ENCODE results near the gene INTS1. TPM values are rescaled to one million over a fixed set of nuclear protein-coding genes. Genes with fewer than 3 reads are reported as not detected.

Gene INTS1
- total RNA-seq, 1 donor: 66.2 TPM

- no peaks in the 10 kb centered on the region for H3K27me3 ChIP-seq (ENCODE audit: insufficient read depth, low read length)
- H3K9me3 ChIP-seq (ENCODE audit: low read depth, low read length): no peaks in the 10 kb centered on the region
- peaks cover 7% of the 10 kb centered on the region for H3K36me3 ChIP-seq (ENCODE audit: insufficient read depth, low read length)
- no peak overlapping the region for H2AFZ ChIP-seq (ENCODE audit: low read length)
- peaks cover 56% of the 10 kb centered on the region for H3K79me2 ChIP-seq (ENCODE audit: insufficient read depth, low read length)
- no peak for TF ChIP-seq CTCF (IDR thresholded peaks at IDR 0.05; ENCODE audit: extremely low read depth, low read depth, low read length)
- H3K4me3 ChIP-seq (ENCODE audit: insufficient read depth, low read length): no peak overlapping the region
- peaks cover 16% of the 10 kb centered on the region for H4K20me1 ChIP-seq (ENCODE audit: insufficient read depth, low read length)
- no peak overlapping the region for H3K4me2 ChIP-seq (ENCODE audit: insufficient read depth, low read length)
- H3K27ac ChIP-seq (ENCODE audit: low read depth, low read length): no peak overlapping the region
- peaks cover 15% of the 10 kb centered on the region for H3K4me1 ChIP-seq (ENCODE audit: insufficient read depth, low read length)
- no peak for DNase-seq (ENCODE audit: insufficient read length, low spot score, missing footprints)
Observed at GRCh38 chr7:1450431-1450830, 53.8 kb downstream of the INTS1 start.

GRCh38 chr7:1449951-1450350 is 54.2 kb downstream of the INTS1 start:
- Histone ChIP-seq H3K4me3 (ENCODE audit: insufficient read depth, low read length) (no peak overlapping the region), H3K4me2 (ENCODE audit: insufficient read depth, low read length) (no peak overlapping the region), H3K36me3 (ENCODE audit: insufficient read depth, low read length) (peaks cover 7% of the 10 kb centered on the region), H3K27me3 (ENCODE audit: insufficient read depth, low read length) (no peaks in the 10 kb centered on the region), H4K20me1 (ENCODE audit: insufficient read depth, low read length) (peaks cover 15% of the 10 kb centered on the region), H2AFZ (ENCODE audit: low read length) (no peak overlapping the region), H3K27ac (ENCODE audit: low read depth, low read length) (no peak overlapping the region), H3K4me1 (ENCODE audit: insufficient read depth, low read length) (peaks cover 10% of the 10 kb centered on the region), H3K79me2 (ENCODE audit: insufficient read depth, low read length) (peaks cover 51% of the 10 kb centered on the region), H3K9me3 (ENCODE audit: low read depth, low read length) (no peaks in the 10 kb centered on the region)
- DNase-seq (ENCODE audit: insufficient read length, low spot score, missing footprints): no peak
- TF ChIP-seq CTCF (IDR thresholded peaks at IDR 0.05; ENCODE audit: extremely low read depth, low read depth, low read length): no peak

- H3K4me1 ChIP-seq (ENCODE audit: insufficient read depth, low read length): peaks cover 6% of the 10 kb centered on the region
- H3K9me3 ChIP-seq (ENCODE audit: low read depth, low read length): no peaks in the 10 kb centered on the region
- H3K27ac ChIP-seq (ENCODE audit: low read depth, low read length): no peak overlapping the region
- H3K36me3 ChIP-seq (ENCODE audit: insufficient read depth, low read length): peaks cover 10% of the 10 kb centered on the region
- peaks cover 15% of the 10 kb centered on the region for H4K20me1 ChIP-seq (ENCODE audit: insufficient read depth, low read length)
- DNase-seq (ENCODE audit: insufficient read length, low spot score, missing footprints): no peak
- no peak overlapping the region for H2AFZ ChIP-seq (ENCODE audit: low read length)
- no peak for TF ChIP-seq CTCF (IDR thresholded peaks at IDR 0.05; ENCODE audit: extremely low read depth, low read depth, low read length)
- no peaks in the 10 kb centered on the region for H3K27me3 ChIP-seq (ENCODE audit: insufficient read depth, low read length)
- peaks cover 47% of the 10 kb centered on the region for H3K79me2 ChIP-seq (ENCODE audit: insufficient read depth, low read length)
- H3K4me2 ChIP-seq (ENCODE audit: insufficient read depth, low read length): no peak overlapping the region
- no peak overlapping the region for H3K4me3 ChIP-seq (ENCODE audit: insufficient read depth, low read length)
Observed at GRCh38 chr7:1449501-1449900, 54.7 kb downstream of the INTS1 start.

- no peak for TF ChIP-seq CTCF (IDR thresholded peaks at IDR 0.05; ENCODE audit: extremely low read depth, low read depth, low read length)
- Histone ChIP-seq H2AFZ (ENCODE audit: low read length) (no peak overlapping the region), H4K20me1 (ENCODE audit: insufficient read depth, low read length) (peaks cover 15% of the 10 kb centered on the region), H3K79me2 (ENCODE audit: insufficient read depth, low read length) (peaks cover 41% of the 10 kb centered on the region), H3K9me3 (ENCODE audit: low read depth, low read length) (no peaks in the 10 kb centered on the region), H3K4me2 (ENCODE audit: insufficient read depth, low read length) (no peak overlapping the region), H3K4me1 (ENCODE audit: insufficient read depth, low read length) (peaks cover 1% of the 10 kb centered on the region), H3K4me3 (ENCODE audit: insufficient read depth, low read length) (no peak overlapping the region), H3K36me3 (ENCODE audit: insufficient read depth, low read length) (peaks cover 12% of the 10 kb centered on the region), H3K27ac (ENCODE audit: low read depth, low read length) (no peak overlapping the region), H3K27me3 (ENCODE audit: insufficient read depth, low read length) (no peaks in the 10 kb centered on the region)
- no peak for DNase-seq (ENCODE audit: insufficient read length, low spot score, missing footprints)
Observed at GRCh38 chr7:1448958-1449357, 55.2 kb downstream of the INTS1 start.
